HepG2 (cell line): ENCODE results near the gene NUDT6. TPM values are rescaled to one million over a fixed set of nuclear protein-coding genes. Genes with fewer than 3 reads are reported as not detected.

Source experiments
- ATF5 ChIP-seq: sonication (generic); formaldehyde crosslinking; IDR thresholded peaks from 2 replicates; pipeline ENCODE4 v1.4.0; 2020; ENCODE audit warnings: mild to moderate bottlenecking, low read depth, missing genetic modification reagents
- IRX3 ChIP-seq: sonication (generic); formaldehyde crosslinking; IDR thresholded peaks from 2 replicates; pipeline ENCODE4 v1.8.1; 2023; ENCODE audit warnings: mild to moderate bottlenecking, low read depth, missing genetic modification reagents, borderline replicate concordance
- KLF13 ChIP-seq: sonication (generic); formaldehyde crosslinking; IDR thresholded peaks from 2 replicates; pipeline ENCODE4 v1.4.0; 2020; ENCODE audit warnings: mild to moderate bottlenecking, missing genetic modification reagents
- KLF6 ChIP-seq: IDR thresholded peaks from 2 replicates; pipeline ENCODE4 v1.8.0; 2016; ENCODE audit warnings: missing biosample characterization, missing genetic modification reagents
- POGZ ChIP-seq: sonication (generic); formaldehyde crosslinking; IDR thresholded peaks from 2 replicates; pipeline ENCODE4 v1.4.0; 2020; ENCODE audit warnings: mild to moderate bottlenecking, missing genetic modification reagents
- RFXAP ChIP-seq: sonication (generic); formaldehyde crosslinking; IDR thresholded peaks from 2 replicates; pipeline ENCODE4 v1.4.0; 2020; ENCODE audit warnings: missing genetic modification reagents, borderline replicate concordance
- ZFP62 ChIP-seq: sonication (generic); formaldehyde crosslinking; IDR thresholded peaks from 2 replicates; pipeline ENCODE4 v1.4.0; 2020; ENCODE audit warnings: missing genetic modification reagents
- ZNF563 ChIP-seq: sonication (generic); formaldehyde crosslinking; IDR thresholded peaks from 2 replicates; pipeline ENCODE4 v1.8.0; 2022; ENCODE audit warnings: mild to moderate bottlenecking, moderate library complexity, missing genetic modification reagents
- ZNF672 ChIP-seq: sonication (generic); formaldehyde crosslinking; IDR thresholded peaks from 2 replicates; pipeline ENCODE4 v1.8.1; 2022; ENCODE audit warnings: missing genetic modification reagents
- ZNF724P ChIP-seq: sonication (generic); formaldehyde crosslinking; IDR thresholded peaks from 2 replicates; pipeline ENCODE4 v1.8.0; 2022; ENCODE audit warnings: missing genetic modification reagents, borderline replicate concordance
- ZNF770 ChIP-seq: sonication (generic); formaldehyde crosslinking; IDR thresholded peaks from 2 replicates; pipeline ENCODE4 v1.5.0; 2020; ENCODE audit warnings: mild to moderate bottlenecking, missing genetic modification reagents
- polyA plus RNA-seq, 8 experiments: library from polyadenylated mRNA; depleted of rRNA in 3 of 8; stranded (reverse) in 7 of 8; unstranded in 1 of 8; fragments of >200 nt; fragmentation: Illumina TruSeq in 4 of 8; extraction: Trizol in 4 of 8; gene quantifications; 2 replicates each; pipeline versions ENCODE4 v1.2.1 to v1.2.3, GENCODE V29; 2011 to 2016; ENCODE audit warnings: low read depth in 4 of 8, missing spikeins in 1 of 8, mixed read lengths in 1 of 8; ENCODE audit not compliant: insufficient read depth in 1 of 8
- total RNA-seq, 5 experiments: library from RNA; depleted of rRNA; stranded (reverse); fragments of >200 nt; fragmentation: Illumina TruSeq; extraction: Trizol; gene quantifications; 2 replicates each; pipeline ENCODE4 v1.2.3, GENCODE V29; 2016; ENCODE audit warnings: low read depth in 1 of 5
- TF ChIP-seq, protein P1 (sequence below): sonication (generic); formaldehyde crosslinking; IDR thresholded peaks from 2 replicates; pipeline ENCODE4 v1.4.0; 2020; ENCODE audit warnings: missing genetic modification reagents, borderline replicate concordance
- TF ChIP-seq, protein P2 (sequence below), 2 experiments: sonication (generic) in 1 of 2; formaldehyde crosslinking in 1 of 2; IDR thresholded peaks; 2 replicates each; pipeline versions ENCODE4 v1.6.1 to v1.9.0; 2014 to 2022; ENCODE audit warnings: antibody characterized with exemption in 1 of 2, borderline replicate concordance in 1 of 2, inconsistent platforms in 1 of 2, low read depth in 1 of 2, missing genetic modification reagents in 1 of 2

The NUDT6 gene
- total and polyA plus RNA-seq, 2 of the 13 experiments (the other 11 are each of a cell fraction or from before 2014, with no cell fraction given): 4.8 to 8.3 TPM

DNA sequence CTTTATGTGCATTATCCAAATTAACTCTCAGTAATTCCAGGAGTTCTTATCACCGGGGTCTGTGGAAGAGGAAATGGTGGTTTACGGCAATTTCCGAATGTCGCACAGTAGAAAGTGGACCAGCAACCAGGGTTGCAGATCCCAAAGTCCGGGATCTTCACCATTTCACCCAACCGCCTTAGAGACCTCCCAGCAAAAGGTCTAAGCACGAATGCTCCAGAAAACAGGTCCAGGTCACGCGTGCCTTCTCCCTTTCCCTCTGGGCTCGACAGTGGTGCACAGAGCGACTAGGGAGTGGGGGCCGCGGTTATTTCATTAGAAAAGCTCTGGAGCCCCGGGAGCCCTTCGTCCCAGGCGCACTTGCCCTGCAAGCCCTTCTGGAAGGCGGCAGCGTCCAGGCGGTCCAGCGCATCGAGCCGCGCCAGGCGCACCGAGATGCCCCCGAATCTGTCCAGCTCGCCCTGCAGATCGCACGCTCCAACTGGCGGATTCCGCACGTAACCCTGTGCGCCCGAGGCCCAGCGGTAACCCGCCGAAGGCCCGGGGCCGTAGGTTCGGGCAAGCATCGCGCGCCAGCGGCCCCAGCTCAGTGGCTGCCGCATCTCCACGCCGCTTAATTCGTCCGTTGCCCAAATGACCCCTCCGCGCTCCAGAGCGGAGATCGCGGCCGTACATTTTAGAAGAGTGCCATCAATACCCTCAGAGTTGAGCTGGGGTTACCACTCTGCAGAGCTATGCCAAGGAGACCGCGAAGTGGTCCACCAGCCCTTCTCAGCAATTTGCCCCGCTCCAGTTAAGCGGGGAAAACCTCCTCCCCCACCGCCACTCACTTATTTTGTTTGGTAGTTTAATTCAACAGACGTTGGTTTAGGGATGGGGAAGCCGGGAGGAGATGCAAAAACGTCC is at the start of gene NUDT6 (continued):
- TF ChIP-seq, protein P1, sequence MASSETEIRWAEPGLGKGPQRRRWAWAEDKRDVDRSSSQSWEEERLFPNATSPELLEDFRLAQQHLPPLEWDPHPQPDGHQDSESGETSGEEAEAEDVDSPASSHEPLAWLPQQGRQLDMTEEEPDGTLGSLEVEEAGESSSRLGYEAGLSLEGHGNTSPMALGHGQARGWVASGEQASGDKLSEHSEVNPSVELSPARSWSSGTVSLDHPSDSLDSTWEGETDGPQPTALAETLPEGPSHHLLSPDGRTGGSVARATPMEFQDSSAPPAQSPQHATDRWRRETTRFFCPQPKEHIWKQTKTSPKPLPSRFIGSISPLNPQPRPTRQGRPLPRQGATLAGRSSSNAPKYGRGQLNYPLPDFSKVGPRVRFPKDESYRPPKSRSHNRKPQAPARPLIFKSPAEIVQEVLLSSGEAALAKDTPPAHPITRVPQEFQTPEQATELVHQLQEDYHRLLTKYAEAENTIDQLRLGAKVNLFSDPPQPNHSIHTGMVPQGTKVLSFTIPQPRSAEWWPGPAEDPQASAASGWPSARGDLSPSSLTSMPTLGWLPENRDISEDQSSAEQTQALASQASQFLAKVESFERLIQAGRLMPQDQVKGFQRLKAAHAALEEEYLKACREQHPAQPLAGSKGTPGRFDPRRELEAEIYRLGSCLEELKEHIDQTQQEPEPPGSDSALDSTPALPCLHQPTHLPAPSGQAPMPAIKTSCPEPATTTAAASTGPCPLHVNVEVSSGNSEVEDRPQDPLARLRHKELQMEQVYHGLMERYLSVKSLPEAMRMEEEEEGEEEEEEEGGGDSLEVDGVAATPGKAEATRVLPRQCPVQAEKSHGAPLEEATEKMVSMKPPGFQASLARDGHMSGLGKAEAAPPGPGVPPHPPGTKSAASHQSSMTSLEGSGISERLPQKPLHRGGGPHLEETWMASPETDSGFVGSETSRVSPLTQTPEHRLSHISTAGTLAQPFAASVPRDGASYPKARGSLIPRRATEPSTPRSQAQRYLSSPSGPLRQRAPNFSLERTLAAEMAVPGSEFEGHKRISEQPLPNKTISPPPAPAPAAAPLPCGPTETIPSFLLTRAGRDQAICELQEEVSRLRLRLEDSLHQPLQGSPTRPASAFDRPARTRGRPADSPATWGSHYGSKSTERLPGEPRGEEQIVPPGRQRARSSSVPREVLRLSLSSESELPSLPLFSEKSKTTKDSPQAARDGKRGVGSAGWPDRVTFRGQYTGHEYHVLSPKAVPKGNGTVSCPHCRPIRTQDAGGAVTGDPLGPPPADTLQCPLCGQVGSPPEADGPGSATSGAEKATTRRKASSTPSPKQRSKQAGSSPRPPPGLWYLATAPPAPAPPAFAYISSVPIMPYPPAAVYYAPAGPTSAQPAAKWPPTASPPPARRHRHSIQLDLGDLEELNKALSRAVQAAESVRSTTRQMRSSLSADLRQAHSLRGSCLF (CRISPR knock-in tag): no peak
- TF ChIP-seq KLF6 (CRISPR knock-in tag) (peak; percentile 11; the same call in 1 of the 2 replicates), IRX3 (CRISPR knock-in tag) (no peak), RFXAP (0 out of 2 replicates have a peak, but pooled peaks have one; percentile 29), ZNF672 (CRISPR knock-in tag) (no peak), ZNF770 (peak; percentile 14), ATF5 (0 out of 2 replicates have a peak, but pooled peaks have one; percentile 27), ZNF724P (CRISPR knock-in tag) (no peak), ZFP62 (CRISPR knock-in tag) (no peak), POGZ (CRISPR knock-in tag) (peak; percentile 67; the same call in 1 of the 2 replicates), ZNF563 (CRISPR knock-in tag) (no peak), KLF13 (CRISPR knock-in tag) (no peak)
- TF ChIP-seq, protein P2, sequence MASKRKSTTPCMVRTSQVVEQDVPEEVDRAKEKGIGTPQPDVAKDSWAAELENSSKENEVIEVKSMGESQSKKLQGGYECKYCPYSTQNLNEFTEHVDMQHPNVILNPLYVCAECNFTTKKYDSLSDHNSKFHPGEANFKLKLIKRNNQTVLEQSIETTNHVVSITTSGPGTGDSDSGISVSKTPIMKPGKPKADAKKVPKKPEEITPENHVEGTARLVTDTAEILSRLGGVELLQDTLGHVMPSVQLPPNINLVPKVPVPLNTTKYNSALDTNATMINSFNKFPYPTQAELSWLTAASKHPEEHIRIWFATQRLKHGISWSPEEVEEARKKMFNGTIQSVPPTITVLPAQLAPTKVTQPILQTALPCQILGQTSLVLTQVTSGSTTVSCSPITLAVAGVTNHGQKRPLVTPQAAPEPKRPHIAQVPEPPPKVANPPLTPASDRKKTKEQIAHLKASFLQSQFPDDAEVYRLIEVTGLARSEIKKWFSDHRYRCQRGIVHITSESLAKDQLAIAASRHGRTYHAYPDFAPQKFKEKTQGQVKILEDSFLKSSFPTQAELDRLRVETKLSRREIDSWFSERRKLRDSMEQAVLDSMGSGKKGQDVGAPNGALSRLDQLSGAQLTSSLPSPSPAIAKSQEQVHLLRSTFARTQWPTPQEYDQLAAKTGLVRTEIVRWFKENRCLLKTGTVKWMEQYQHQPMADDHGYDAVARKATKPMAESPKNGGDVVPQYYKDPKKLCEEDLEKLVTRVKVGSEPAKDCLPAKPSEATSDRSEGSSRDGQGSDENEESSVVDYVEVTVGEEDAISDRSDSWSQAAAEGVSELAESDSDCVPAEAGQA (IDR thresholded peaks at IDR 0.05; ENCODE audit: low read depth): peak; percentile 51; the same call in 1 of the 2 replicates
- TF ChIP-seq, protein P2 (CRISPR knock-in tag; IDR thresholded peaks at IDR 0.05; ENCODE audit: borderline replicate concordance): no peak
